Measurements from ENCODE around the gene KLF15. TPM values are rescaled to one million over a fixed set of nuclear protein-coding genes. Genes with fewer than 3 reads are reported as not detected.
A peak's percentile ranks its signal among the peaks of the same experiment; 100 is the strongest.

Gene KLF15
- total and polyA plus RNA-seq, 12 donors, result 13.5 to 61.3 (median 29.2) TPM

DNA sequence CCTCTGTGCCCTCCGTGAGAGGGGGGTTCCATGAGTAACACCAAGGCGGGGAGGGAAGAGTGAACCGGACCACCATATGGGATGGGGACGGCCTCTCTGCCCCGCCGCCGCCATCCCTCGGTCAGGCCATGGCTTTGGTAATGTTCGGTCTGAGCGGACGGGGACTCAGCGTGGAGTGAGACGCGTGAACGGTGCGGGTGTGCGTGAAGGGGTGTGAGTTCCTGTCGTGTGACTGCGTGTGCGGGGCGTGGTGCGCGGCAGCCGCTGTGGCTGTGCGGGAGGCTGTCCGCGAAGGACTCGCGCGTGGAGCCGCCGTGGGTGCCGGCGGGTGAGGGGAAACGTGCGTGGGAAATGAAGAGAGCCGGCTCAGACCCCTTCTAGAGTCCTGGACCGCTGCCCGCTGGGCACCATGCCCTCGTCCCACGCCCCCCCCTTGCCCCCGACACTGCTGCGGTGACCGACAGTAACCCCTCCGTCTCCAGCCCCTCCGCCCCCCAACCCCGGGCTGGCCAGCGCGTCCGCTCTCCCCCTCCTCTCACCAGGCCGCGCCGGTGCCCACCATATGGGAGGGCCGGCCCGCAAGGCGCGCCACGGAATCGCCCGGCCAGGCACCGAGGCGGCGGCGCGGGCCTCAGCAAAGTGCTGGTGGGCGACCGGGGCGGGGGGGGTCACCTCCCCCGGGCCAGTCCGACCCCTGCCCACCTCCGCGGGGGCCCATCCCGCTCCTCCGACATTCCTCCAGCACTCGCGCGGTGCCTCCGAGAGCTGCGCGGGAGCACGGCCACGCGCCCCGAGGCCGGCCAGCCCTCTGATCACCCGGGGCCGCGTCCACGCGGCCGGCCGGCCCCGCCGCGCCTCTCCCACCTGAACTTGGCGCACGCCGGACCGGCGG is 589 bp downstream of the KLF15 start:
- DNase-seq (peak in 1 of 2 donors; percentile 68), ATAC-seq (peak in 7 of 8 donors; percentile 6 to 43 (median 8))
- 0 to 1% methylated on average over 69 to 100 of the region's 100 CpGs for WGBS, 2 donors
- H3K27ac ChIP-seq, result peak overlapping the region; percentile 76 to 99 (median 94)
- H3K4me1 ChIP-seq, result peaks cover 17 to 61% (median 48%) of the 10 kb centered on the region in 9 donors
- intact Hi-C loops (cut with DNase I), result loop anchor here in 7 of 10 donors (1.0 to 10.0 kb wide), 8 partner anchors 32 to 118 kb away; partner anchors contain the start of gene ZXDC (in 1 of the 7)
- TF ChIP-seq, protein P1, sequence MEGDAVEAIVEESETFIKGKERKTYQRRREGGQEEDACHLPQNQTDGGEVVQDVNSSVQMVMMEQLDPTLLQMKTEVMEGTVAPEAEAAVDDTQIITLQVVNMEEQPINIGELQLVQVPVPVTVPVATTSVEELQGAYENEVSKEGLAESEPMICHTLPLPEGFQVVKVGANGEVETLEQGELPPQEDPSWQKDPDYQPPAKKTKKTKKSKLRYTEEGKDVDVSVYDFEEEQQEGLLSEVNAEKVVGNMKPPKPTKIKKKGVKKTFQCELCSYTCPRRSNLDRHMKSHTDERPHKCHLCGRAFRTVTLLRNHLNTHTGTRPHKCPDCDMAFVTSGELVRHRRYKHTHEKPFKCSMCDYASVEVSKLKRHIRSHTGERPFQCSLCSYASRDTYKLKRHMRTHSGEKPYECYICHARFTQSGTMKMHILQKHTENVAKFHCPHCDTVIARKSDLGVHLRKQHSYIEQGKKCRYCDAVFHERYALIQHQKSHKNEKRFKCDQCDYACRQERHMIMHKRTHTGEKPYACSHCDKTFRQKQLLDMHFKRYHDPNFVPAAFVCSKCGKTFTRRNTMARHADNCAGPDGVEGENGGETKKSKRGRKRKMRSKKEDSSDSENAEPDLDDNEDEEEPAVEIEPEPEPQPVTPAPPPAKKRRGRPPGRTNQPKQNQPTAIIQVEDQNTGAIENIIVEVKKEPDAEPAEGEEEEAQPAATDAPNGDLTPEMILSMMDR (IDR thresholded peaks at IDR 0.05), result no peak
- H3K36me3 ChIP-seq, result peaks cover 0 to 6% (median 0%) of the 10 kb centered on the region in 9 donors
- peak overlapping the region; percentile 39 to 99 (median 74) for H3K4me3 ChIP-seq
- H3K9me3 ChIP-seq, result peaks cover 0 to 9% (median 0%) of the 10 kb centered on the region in 11 donors
- H3K27me3 ChIP-seq, result peaks cover 0 to 65% (median 8%) of the 10 kb centered on the region in 7 donors

DNA sequence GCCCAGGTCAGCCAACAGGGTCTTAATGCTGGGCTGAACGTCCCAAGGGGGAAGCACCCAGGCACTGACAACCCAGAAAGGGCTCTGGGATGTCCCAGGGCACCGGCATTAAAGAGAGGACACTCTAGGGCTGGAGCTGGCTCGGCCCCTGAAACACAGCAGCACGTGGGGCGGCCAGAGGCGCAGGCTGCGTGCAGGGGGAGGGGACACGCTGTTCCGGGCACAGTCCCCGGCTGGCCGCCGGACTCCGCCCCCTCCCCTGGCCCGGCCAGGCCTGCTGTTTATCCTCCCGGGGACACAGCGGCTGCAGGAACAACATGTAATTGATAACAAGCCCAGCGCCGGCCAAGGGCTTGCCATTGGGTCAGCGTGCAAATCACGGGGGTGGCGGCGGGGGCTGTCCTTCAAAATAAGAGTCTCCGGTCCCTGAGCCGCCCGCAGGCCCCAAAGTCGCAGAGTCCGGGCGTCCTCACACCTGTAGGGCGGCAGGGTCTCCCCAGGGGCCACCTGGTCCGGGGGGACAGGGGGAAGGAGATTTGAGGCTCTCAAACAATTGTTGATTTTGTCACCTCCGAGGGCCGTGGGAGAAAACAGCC is 1.3 kb downstream of the KLF15 start:
- 0 to 1% methylated on average over 32 of the region's 32 CpGs for WGBS, 2 donors
- DNase-seq, result peak; percentile 95 to 96
- Histone ChIP-seq H3K27ac (peak overlapping the region; percentile 76 to 99 (median 94)), H3K4me3 (peak overlapping the region; percentile 39 to 99 (median 74)), H3K27me3 (peaks cover 0 to 59% (median 4%) of the 10 kb centered on the region in 7 donors), H3K9me3 (peaks cover 0 to 9% (median 0%) of the 10 kb centered on the region in 11 donors), H3K4me1 (peaks cover 22 to 68% (median 55%) of the 10 kb centered on the region in 9 donors), H3K36me3 (peaks cover 0 to 14% (median 0%) of the 10 kb centered on the region in 9 donors)
- intact Hi-C loops (cut with DNase I), result loop anchor here in 7 of 10 donors (1.0 to 10.0 kb wide), 9 partner anchors 33 to 119 kb away; partner anchors contain the start of gene ZXDC (in 1 of the 7)
- ATAC-seq, result peak; percentile 89 to 95 (median 92)
- TF ChIP-seq, protein P1 (IDR thresholded peaks at IDR 0.05), result no peak

DNA sequence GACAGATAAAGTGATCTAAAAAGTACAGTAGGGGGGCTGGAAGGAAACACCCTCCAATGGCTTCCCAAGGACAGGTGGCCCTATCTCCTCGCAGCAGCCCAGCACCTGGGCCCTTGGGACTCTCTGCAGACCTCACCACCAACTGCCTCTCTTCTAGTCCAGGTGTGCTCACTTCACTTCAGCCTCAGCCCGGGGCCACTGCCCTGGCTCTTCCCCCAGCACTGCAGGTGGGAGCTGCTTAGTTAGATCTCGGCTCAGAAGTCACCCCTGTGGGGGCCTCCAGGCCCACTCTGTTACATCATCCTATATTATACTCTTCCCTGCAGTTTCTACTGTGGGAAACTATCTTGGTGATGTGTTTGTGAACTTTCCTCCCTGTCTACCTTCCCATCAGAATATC is 2.0 kb downstream of the KLF15 start:
- Histone ChIP-seq H3K9me3 (peaks cover 0 to 9% (median 0%) of the 10 kb centered on the region in 11 donors), H3K4me3 (peak overlapping the region in 8 of 10 donors; percentile 67 to 99 (median 75)), H3K36me3 (peaks cover 0 to 20% (median 0%) of the 10 kb centered on the region in 9 donors), H3K27ac (peak overlapping the region; percentile 71 to 97 (median 88)), H3K27me3 (peaks cover 0 to 53% (median 0%) of the 10 kb centered on the region in 7 donors), H3K4me1 (peaks cover 22 to 74% (median 62%) of the 10 kb centered on the region in 9 donors)
- DNase-seq, result no peak
- WGBS, 2 donors, result 35 to 56% methylated on average over 3 of the region's 3 CpGs
- TF ChIP-seq, protein P1 (IDR thresholded peaks at IDR 0.05), result no peak
- intact Hi-C loops (cut with DNase I), result loop anchor here in 5 of 10 donors (1.0 to 10.0 kb wide), 4 partner anchors 34 to 90 kb away; no protein-coding TSS in a partner anchor
- ATAC-seq, result no peak

DNA sequence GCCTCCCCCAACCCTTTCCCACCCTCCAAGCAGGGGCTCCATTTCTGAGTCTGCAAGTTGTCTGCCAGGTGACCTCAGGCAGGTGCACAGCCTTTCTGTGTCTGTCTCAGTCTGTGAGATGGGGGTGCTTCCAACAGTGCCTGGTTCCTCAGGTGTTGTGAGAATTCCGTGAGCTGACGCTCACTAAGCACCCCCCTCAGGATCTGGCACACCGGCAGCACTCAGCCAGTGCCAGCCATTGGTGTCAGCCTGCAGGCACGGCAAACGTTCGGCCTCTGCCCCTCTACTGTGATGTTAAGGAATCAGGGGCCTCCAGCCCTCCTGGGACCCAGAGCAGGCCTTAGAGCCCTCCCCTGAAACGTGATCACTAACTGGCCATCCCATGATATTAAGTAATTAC is 2.4 kb downstream of the KLF15 start:
- Histone ChIP-seq H3K27me3 (peaks cover 0 to 48% (median 0%) of the 10 kb centered on the region in 7 donors), H3K27ac (peak overlapping the region in 9 of 10 donors; percentile 71 to 97 (median 89)), H3K9me3 (peaks cover 0 to 9% (median 0%) of the 10 kb centered on the region in 11 donors), H3K4me1 (peaks cover 22 to 79% (median 65%) of the 10 kb centered on the region in 9 donors), H3K36me3 (peaks cover 0 to 23% (median 0%) of the 10 kb centered on the region in 9 donors), H3K4me3 (peak overlapping the region in 6 of 10 donors; percentile 67 to 99 (median 78))
- DNase-seq (no peak), ATAC-seq (no peak)
- WGBS, 2 donors, result 49 to 61% methylated on average over 7 of the region's 7 CpGs
- TF ChIP-seq, protein P1 (IDR thresholded peaks at IDR 0.05), result no peak
- intact Hi-C loops (cut with DNase I), result loop anchor here in 6 of 10 donors (1.0 to 10.0 kb wide), 4 partner anchors 35 to 90 kb away; no protein-coding TSS in a partner anchor

Data from heart right ventricle (tissue), 16 donors.